ENCODE measurements around the gene VSX1. TPM values are rescaled to one million over a fixed set of nuclear protein-coding genes. Genes with fewer than 3 reads are reported as not detected.

Gene VSX1
- not detected for polyA plus RNA-seq (2012; ENCODE audit: insufficient read length, low read depth)

DNA sequence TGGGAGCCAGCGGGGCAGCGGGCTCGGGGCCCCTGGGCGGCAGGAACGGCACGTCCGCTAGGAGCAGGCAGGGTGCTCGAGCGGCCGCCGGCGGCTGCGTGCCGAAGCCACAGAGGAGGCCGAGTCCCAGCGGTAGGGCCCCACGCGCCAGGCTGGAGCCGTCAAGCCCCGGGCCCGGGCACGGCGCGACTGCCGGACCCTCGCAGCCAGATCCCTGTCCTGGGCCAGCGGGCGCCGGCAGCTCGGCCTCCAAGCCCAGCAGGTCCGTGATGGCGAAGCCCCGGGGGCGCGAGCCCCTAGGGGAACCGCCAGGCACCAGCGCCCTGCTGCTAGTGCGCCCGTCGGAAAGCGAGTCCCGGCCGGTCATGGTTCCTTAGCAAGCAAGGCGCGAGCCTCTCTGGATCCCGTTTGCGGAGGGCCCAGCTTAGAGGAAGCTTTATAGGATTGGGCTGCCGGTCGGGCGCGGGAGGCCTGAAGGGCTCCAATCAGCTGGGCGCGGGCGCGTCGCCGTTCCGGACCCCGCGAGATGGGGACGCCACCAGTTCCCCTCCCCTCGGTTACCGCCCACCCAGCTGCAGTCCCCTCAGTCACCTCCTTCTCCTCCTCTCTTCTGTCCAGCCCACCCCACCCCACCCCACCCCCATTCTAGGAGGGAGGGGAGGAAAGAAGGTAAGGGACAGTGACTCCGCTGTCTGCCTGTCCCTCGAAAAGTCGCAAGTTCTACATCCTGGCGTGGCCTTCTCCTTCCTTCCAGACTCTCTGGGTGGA, at the start of gene VSX1:
Gene VSX1 (minus strand): TSS at position 412 of the 768 bp plus-strand sequence. CDS start 45 bp downstream, at position 367.
- TF ChIP-seq SIN3A (IDR thresholded peaks at IDR 0.05; ENCODE audit: borderline replicate concordance, insufficient read depth, low read length) (no peak), POLR2AphosphoS5 (IDR thresholded peaks at IDR 0.05; ENCODE audit: low read depth, low read length) (no peak), TAF1 (IDR thresholded peaks at IDR 0.05; ENCODE audit: borderline replicate concordance, insufficient read depth, low read length) (no peak), FOXP2 (optimal IDR thresholded peaks at IDR 0.05; ENCODE audit: borderline replicate concordance, extremely low read depth, extremely low read length, insufficient read depth) (no peak)
- TF ChIP-seq, protein P1, sequence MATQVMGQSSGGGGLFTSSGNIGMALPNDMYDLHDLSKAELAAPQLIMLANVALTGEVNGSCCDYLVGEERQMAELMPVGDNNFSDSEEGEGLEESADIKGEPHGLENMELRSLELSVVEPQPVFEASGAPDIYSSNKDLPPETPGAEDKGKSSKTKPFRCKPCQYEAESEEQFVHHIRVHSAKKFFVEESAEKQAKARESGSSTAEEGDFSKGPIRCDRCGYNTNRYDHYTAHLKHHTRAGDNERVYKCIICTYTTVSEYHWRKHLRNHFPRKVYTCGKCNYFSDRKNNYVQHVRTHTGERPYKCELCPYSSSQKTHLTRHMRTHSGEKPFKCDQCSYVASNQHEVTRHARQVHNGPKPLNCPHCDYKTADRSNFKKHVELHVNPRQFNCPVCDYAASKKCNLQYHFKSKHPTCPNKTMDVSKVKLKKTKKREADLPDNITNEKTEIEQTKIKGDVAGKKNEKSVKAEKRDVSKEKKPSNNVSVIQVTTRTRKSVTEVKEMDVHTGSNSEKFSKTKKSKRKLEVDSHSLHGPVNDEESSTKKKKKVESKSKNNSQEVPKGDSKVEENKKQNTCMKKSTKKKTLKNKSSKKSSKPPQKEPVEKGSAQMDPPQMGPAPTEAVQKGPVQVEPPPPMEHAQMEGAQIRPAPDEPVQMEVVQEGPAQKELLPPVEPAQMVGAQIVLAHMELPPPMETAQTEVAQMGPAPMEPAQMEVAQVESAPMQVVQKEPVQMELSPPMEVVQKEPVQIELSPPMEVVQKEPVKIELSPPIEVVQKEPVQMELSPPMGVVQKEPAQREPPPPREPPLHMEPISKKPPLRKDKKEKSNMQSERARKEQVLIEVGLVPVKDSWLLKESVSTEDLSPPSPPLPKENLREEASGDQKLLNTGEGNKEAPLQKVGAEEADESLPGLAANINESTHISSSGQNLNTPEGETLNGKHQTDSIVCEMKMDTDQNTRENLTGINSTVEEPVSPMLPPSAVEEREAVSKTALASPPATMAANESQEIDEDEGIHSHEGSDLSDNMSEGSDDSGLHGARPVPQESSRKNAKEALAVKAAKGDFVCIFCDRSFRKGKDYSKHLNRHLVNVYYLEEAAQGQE (IDR thresholded peaks at IDR 0.05; ENCODE audit: insufficient read depth in 1 of 2, low read depth in 2 of 2, low read length in 2 of 2) = no peak

DNA sequence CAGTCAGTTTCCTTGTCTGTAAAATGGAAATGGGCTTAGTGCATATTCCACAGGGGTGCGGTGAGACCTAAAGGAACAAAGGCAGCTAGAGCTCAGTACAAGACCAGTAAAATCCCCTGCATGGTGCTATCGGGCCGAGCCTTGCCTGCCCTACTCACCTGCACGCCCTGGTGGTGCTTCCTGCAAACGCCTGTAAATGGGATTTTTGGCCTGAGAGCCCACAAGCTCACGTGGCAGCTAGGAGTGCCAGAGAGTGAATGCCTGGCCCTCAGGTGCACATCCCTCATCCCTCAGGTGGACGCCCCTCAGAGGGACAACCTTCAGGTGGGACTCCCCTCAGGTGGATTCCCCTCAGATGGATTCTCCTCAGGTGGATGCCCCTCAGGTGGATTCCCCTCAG, 48.0 kb upstream of the VSX1 start:
- TF ChIP-seq TAF1 (IDR thresholded peaks at IDR 0.05; ENCODE audit: borderline replicate concordance, insufficient read depth, low read length) = no peak
- no peak for TF ChIP-seq POLR2AphosphoS5 (IDR thresholded peaks at IDR 0.05; ENCODE audit: low read depth, low read length)
- no peak for TF ChIP-seq SIN3A (IDR thresholded peaks at IDR 0.05; ENCODE audit: borderline replicate concordance, insufficient read depth, low read length)
- TF ChIP-seq FOXP2 (optimal IDR thresholded peaks at IDR 0.05; ENCODE audit: borderline replicate concordance, extremely low read depth, extremely low read length, insufficient read depth) = no peak
- TF ChIP-seq, protein P1 (IDR thresholded peaks at IDR 0.05; ENCODE audit: insufficient read depth in 1 of 2, low read depth in 2 of 2, low read length in 2 of 2) = no peak

DNA sequence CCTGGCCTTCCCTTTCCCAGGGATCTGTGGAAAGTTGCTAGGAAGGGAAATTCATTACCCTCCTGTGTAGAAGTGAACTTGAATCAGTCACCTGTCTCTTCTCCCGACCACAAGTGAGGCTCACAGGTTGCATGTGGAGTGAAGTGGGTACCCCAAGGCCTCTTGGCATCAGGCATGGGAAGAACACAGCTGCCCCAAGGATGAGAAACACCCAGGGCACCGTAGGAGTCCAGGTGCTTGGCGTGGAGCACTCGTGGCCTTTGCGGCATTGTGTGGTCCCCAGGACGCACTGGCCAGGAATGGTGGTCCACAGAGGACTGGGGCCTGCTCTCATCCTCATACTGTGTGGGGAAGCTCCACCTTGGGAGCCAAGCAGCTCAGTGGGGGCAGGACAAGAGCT, 47.5 kb upstream of the VSX1 start:
- TF ChIP-seq POLR2AphosphoS5 (IDR thresholded peaks at IDR 0.05; ENCODE audit: low read depth, low read length) = no peak

DNA sequence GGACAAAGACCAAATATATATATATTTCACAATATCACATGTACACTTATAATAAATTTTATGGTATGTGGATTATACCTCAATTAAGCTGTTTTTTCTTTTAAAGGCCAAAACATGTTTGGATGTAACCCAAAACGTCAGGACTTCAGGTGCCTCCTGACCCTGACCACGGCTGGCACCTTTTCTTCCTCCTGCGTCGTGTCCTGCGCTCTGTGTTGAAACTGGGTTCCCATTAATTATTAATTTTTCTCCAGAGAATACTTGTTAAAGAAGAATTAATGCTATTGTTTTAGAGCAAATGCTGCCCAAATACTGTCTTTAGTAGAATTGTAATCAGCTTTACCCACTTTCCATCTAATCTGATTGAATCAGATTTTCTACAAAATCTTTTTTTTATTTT, 46.7 kb upstream of the VSX1 start:
- TF ChIP-seq POLR2AphosphoS5 (IDR thresholded peaks at IDR 0.05; ENCODE audit: low read depth, low read length) (no peak), SIN3A (IDR thresholded peaks at IDR 0.05; ENCODE audit: borderline replicate concordance, insufficient read depth, low read length) (no peak), FOXP2 (optimal IDR thresholded peaks at IDR 0.05; ENCODE audit: borderline replicate concordance, extremely low read depth, extremely low read length, insufficient read depth) (no peak), TAF1 (IDR thresholded peaks at IDR 0.05; ENCODE audit: borderline replicate concordance, insufficient read depth, low read length) (no peak)
- TF ChIP-seq, protein P1 (IDR thresholded peaks at IDR 0.05; ENCODE audit: insufficient read depth in 1 of 2, low read depth in 2 of 2, low read length in 2 of 2) = no peak

DNA sequence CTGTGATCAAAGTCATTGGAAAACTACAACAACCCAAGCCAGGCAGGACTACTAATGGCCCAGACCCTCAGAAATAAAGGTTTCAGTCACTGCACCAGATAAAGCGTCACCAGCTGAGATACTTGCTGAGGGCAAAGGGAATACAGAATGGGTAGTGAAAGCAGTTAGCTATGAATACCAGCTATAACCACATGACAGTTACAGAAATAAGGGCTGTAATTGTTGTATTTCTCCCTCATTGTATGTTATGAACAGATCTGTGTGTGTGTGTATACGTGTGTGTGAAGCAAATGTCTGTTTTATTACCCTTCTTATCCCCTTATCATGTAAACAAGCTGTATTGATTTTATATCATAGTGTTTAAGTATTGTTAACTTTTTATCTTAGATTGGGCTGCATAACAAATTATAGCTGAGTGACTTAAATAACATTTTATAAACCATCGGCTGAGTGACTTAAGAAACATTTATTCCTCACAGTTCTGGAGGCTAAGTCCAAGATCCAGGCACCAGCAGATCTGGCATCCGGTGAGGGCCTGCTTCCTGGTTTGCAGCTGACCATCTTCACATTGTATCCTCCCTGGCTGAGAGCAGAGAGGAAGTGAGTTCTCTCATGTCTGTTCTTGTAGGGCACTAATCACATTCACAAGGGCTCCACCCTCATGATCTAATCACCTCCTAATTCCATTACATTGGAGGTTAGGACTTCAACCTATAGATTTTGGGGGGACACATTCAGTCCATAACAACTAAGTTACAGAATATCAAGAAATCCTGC, 46.0 kb upstream of the VSX1 start:
- TF ChIP-seq POLR2AphosphoS5 (IDR thresholded peaks at IDR 0.05; ENCODE audit: low read depth, low read length) = no peak
- no peak for TF ChIP-seq FOXP2 (optimal IDR thresholded peaks at IDR 0.05; ENCODE audit: borderline replicate concordance, extremely low read depth, extremely low read length, insufficient read depth)

Measured in PFSK-1 (cell line).